NCI-H2196 (cell line): ENCODE data around the gene ANK3.

Experiments
- DNase-seq: peaks from one replicate; lab custom pipeline; 2025; ENCODE audit not compliant: unreplicated experiment; lab: John Stamatoyannopoulos, UW

The ANK3 gene

GRCh38 chr10:60144099-60144498 lies 245.6 kb downstream of the ANK3 start:
- no peak for DNase-seq

DNA sequence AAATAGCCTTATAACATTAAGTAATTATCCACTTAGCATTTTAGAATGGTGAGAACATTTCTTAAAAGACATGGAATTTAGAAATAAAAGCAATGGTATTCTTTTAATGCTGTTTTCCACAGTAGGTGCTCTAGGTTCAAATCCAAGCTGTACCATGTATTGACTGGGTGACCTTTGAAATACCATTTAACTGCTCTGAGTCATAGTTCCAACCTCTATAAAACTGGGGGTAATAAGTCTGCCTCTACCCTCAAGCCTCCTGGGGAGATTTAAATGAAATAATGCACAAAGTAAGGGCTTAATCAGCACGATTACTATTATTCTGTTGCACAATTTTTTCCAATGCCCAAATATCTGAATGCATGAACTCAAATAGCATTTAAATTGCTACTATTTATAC lies 246.9 kb downstream of the ANK3 start:
- no peak for DNase-seq

DNA sequence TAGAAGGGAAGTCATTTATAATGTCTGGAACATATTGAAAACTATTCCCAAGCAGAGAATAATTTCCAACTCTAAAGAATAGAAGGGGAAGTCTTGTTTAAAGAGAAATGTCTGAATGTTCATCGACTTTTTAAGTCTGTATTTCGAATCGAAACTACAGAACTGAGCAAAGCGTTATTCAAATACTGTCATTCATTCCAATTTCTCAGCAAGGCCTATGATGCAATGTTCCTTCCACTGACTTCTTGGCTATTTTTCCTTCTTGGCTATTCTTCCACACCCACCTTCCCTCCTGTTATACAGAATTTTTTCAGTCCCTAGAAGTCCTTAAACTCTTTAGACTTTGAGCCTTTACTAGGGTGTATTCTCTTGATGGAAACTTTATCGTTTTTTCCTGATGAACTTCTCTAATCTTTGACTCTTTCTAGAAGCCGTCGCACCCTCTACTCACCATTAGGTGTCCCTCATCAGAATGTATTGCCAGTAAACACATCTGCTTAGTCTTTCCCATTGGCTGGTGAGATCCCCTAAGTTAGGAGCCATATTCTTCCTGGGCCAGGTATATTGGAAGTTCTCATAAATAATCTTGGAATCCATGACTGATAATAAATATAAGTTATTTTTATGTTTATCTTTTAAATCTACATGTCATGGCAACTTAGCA lies 247.6 kb downstream of the ANK3 start:
- DNase-seq = no peak

GRCh38 chr10:60140651-60141632 lies 248.7 kb downstream of the ANK3 start:
- DNase-seq = no peak

- DNase-seq = no peak
These were observed 249.7 kb downstream of the ANK3 start for GRCh38 chr10:60139798-60140566.

- DNase-seq = no peak
These were observed 250.4 kb downstream of the ANK3 start for GRCh38 chr10:60139290-60139689.

GRCh38 chr10:60138842-60139241 lies 250.8 kb downstream of the ANK3 start:
- DNase-seq = no peak

DNA sequence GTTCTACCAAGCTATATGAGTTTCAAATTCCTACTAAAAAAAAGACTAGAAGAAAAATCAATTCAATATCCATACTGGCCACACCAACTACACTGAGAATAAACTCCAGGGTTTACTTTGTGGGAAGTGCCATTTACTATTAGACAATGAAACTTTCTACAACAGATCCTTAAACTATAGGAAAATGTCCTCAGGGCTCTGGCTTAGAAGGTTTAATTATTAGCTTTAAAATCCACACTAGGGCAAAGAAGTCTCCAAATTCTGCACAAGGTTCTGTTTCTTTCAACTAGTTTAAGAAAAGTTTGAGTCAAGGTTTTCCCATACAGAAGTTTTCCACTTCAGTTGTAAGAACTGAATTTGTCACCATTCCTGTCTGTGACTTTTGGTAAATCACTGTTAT lies 251.6 kb downstream of the ANK3 start:
- DNase-seq = no peak

DNA sequence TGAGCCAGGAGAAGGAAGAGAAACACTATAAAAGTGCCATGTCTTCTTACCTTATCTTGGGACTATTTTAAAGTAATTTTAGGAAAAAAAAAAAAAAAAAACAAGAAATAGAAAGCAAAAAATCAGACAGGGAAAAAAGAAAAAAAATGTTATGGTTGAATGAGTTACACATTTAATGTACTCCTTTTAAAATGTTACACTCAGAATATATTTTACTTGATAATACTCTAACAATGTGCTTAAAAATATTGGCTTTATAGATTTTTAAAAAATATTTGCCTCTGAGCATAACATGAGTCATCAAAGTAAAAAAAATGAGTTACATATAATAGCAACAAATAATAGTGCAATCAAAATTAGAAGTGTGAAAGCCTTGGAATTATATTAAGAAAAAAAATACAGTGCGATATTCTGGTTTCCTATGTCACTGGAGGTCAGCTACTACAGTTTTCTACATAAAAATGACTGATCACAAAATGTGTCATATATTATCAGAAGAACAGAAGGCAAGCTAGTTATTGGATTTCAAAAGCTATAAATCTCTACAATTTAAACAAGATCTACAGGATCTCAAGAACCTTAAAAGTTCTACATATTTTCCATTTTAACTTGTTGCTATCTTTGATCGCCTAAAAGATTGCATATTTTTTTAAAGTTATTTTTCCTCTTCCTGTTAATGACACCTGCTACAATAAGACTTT lies 252.2 kb downstream of the ANK3 start:
- DNase-seq = no peak

DNA sequence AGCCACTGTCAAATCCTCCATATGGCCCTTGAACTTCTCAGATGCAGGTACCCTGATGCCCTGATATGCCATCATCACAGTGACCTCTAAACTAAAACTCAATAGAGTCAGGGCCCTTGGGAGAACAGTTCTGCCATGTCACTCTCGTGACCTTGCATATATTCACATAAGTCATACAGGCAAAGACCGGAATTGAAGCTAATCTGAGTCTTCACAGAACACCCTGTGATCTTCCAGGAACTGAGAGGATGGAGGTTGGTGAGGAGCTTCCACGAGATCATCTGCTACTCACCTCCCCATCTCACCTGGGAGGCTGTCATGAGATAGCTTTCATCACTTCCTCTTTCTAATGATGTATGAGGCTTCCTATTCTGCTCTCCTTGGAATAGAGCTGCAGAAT lies 254.7 kb downstream of the ANK3 start:
- DNase-seq = no peak

GRCh38 chr10:60134548-60134947 lies 255.1 kb downstream of the ANK3 start:
- DNase-seq = no peak

GRCh38 chr10:60130130-60130579 lies 259.5 kb downstream of the ANK3 start:
- DNase-seq = no peak

DNA sequence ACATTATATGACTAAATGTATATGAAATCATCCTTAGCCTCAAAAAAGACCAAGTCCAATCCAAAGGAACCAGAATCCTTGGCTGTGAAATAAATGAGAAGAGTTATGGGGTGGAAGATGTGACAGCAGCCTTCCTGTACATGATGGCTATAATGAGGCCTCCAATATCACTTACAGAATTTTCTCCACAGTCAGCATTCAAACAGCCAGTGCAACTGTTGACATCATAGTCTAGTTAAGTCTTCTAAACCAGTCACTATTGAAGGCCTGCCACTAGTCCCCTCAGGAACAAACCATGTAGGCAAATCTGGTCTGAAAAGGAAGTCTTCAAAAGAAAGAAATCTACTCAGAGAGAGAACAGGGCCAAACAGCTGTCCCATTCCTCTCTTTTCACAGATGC lies 263.8 kb downstream of the ANK3 start:
- no peak for DNase-seq

DNA sequence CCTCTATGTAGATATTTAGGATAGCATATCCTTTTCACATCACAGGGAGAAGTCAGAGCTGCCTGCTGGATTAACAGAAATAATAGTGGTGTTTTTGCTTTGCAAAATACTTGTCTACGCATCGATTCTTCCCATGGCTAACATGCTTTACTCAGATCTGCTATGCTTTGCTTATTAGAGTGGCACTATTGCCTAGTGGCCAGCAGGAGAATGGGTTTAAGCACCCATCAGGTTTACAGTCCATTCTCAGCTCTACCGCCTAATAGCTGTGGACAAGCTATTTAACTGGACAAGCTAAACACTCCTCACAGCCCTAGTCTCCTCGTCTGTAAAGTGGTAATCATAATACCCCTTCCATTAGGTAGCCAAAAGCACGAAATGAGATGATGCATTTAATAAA lies 265.1 kb downstream of the ANK3 start:
- DNase-seq = no peak

- DNase-seq = no peak
These were observed 266.0 kb downstream of the ANK3 start for GRCh38 chr10:60123668-60124067.

- DNase-seq = no peak
These were observed 266.5 kb downstream of the ANK3 start for GRCh38 chr10:60123172-60123571.

DNA sequence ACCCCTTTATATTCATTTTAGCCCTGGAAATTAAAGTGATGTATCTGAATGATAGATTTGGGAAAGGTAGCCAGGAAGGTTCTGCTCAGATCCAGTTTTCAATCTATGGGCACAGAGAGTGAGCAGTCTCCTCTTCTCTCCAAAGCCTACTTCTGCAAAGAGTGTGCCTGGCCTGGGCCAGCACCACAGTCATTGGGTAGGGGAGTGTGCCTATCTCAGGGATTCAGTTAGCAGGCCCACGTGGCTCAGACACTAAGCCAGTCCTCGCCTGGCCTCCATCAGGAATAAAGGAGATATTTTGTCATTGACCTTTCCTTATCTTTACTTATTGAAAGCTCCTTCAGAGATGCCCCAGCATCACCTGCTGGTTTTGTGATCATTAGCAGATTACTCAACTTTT lies 267.5 kb downstream of the ANK3 start:
- no peak for DNase-seq

GRCh38 chr10:60114765-60115586 lies 274.7 kb downstream of the ANK3 start:
- DNase-seq = peak; percentile 1

GRCh38 chr10:60110739-60111138 lies 278.9 kb downstream of the ANK3 start:
- DNase-seq = no peak
